Lung (tissue), 12 donors: ENCODE data around the gene SUPT6H. TPM values are rescaled to one million over a fixed set of nuclear protein-coding genes. Genes with fewer than 3 reads are reported as not detected.

Source experiments
- ATAC-seq: fragments of 200-7000 bp; cut with Tn5 transposase; one replicate; pipeline ENCODE4 v1.9.1; 2020; ENCODE audit warnings: moderate number of reproducible peaks; ENCODE audit not compliant: insufficient read depth, low FRiP score
- DNase-seq, 3 donors: peaks; one replicate each; pipeline ENCODE4 v3.0.0-alpha.2; 2013 to 2017
- H3K27ac ChIP-seq, 2 donors: one replicate each; pipeline ENCODE4 v1.5.1; 2013; ENCODE audit warnings: mild to moderate bottlenecking in 2 of 2, moderate library complexity in 2 of 2, control low read depth in 1 of 2, inconsistent platforms in 1 of 2, low read depth in 1 of 2, low read length in 1 of 2
- H3K27me3 ChIP-seq, 3 donors: one replicate each; pipeline ENCODE4 v1.5.1; 2013; ENCODE audit warnings: low read length in 2 of 3; ENCODE audit not compliant: control insufficient read depth in 3 of 3, insufficient read depth in 3 of 3
- H3K36me3 ChIP-seq, 4 donors: one replicate each; pipeline ENCODE4 v1.5.1; 2013; ENCODE audit warnings: low read length in 4 of 4, mild to moderate bottlenecking in 1 of 4, moderate library complexity in 1 of 4; ENCODE audit not compliant: control insufficient read depth in 4 of 4, insufficient read depth in 4 of 4
- H3K4me1 ChIP-seq, 5 donors: one replicate each; pipeline ENCODE4 v1.5.1; 2013; ENCODE audit warnings: low read length in 5 of 5, mild to moderate bottlenecking in 2 of 5, moderate library complexity in 1 of 5; ENCODE audit not compliant: control insufficient read depth in 5 of 5, insufficient read depth in 5 of 5
- H3K4me3 ChIP-seq: one replicate; pipeline ENCODE4 v1.5.1; 2013; ENCODE audit warnings: mild to moderate bottlenecking, control low read depth, moderate library complexity
- H3K9ac ChIP-seq, 2 donors: one replicate each; pipeline ENCODE4 v1.5.1; 2013; ENCODE audit warnings: low read length in 2 of 2, control low read depth in 1 of 2; ENCODE audit not compliant: insufficient read depth in 1 of 2
- H3K9me3 ChIP-seq, 4 donors: one replicate each; pipeline ENCODE4 v1.5.1; 2013; ENCODE audit warnings: low read length in 3 of 4, mild to moderate bottlenecking in 1 of 4, moderate library complexity in 1 of 4; ENCODE audit not compliant: control insufficient read depth in 4 of 4, insufficient read depth in 3 of 4
- WGBS, 2 donors: extraction: QIAGEN DNeasy Blood & Tissue Kit; methylation state at CpG; one replicate each; pipeline ENCODE4 v1.1.7; 2013; 5-methylcytosine and 5-hydroxymethylcytosine counted together
- polyA plus RNA-seq, 2 donors: library from polyadenylated mRNA; stranded (reverse); fragments of 200-250 nt; gene quantifications; one replicate each; pipeline ENCODE4 v1.2.1, GENCODE V29; 2013
- total RNA-seq, 2 donors: library from RNA; depleted of rRNA in 1 of 2; stranded (reverse); fragments of >200 nt in 1 of 2; gene quantifications; one replicate each; pipeline ENCODE4 v1.2.1, GENCODE V29; 2014 to 2021
- TF ChIP-seq, protein P1 (sequence below): IDR thresholded peaks from 2 replicates; pipeline ENCODE4 v1.5.1; 2012; ENCODE audit warnings: mild to moderate bottlenecking; ENCODE audit errors: control extremely low read depth, extremely low read depth
- donor health status: control.
- donor health status: control.
- donor health status: Bipolar disorder and iron deficiency.
- donor health status: healthy.
- donor health status: DM: yes; HTN: yes; CAD: no.

SUPT6H gene
- total and polyA plus RNA-seq, 4 donors = 27.5 to 96.4 (median 48.6) TPM

DNA sequence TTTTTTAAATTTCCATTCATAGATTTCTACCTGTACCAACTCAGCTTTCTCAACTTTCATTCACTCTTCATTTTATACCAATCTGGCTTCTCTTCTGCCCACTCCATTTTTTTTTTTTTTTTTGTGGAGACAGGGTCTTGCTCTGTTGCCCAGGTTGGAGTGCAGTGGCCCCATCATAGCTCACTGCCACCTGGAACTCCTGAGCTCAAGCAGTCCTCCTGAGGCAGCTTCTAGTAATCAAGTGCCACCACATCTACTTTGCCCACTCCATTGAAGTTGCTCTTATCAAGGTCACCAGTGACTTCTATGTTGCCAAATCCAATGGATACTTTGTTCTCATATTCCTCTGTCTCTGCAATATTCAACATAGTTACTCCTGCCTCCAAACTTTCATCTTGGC lies 1.7 kb downstream of the SUPT6H start:
- Histone ChIP-seq H3K4me1 (peaks cover 2 to 25% (median 9%) of the 10 kb centered on the region in 5 donors), H3K4me3 (no peak overlapping the region)
- ATAC-seq = no peak

DNA sequence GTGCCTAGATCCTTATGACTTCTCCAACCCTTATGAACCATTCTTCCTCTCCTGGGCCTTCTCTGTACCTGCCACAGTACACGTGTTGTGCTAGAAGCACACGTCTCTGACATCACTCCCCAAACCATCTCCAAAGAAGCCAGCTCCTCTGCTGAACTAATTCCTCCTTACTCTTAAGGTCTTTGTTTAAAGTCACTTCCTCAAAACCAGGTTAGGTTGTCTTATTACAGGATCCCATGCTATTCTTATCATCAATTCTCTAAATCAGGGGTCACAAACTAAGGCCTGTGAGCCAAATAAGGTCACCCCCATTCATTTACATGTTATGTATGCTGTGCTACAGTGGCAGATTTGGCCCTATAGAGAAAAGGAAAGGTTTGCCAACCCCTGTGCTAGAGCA lies 4.0 kb downstream of the SUPT6H start:
- Histone ChIP-seq H3K9me3 (no peaks in the 10 kb centered on the region), H3K4me3 (no peak overlapping the region), H3K27me3 (no peaks in the 10 kb centered on the region), H3K36me3 (peaks cover 3 to 25% (median 12%) of the 10 kb centered on the region in 4 donors), H3K4me1 (peaks cover 0 to 18% (median 6%) of the 10 kb centered on the region in 5 donors), H3K27ac (no peak overlapping the region), H3K9ac (no peak overlapping the region)
- ATAC-seq (no peak), DNase-seq (no peak)
- TF ChIP-seq, protein P1, sequence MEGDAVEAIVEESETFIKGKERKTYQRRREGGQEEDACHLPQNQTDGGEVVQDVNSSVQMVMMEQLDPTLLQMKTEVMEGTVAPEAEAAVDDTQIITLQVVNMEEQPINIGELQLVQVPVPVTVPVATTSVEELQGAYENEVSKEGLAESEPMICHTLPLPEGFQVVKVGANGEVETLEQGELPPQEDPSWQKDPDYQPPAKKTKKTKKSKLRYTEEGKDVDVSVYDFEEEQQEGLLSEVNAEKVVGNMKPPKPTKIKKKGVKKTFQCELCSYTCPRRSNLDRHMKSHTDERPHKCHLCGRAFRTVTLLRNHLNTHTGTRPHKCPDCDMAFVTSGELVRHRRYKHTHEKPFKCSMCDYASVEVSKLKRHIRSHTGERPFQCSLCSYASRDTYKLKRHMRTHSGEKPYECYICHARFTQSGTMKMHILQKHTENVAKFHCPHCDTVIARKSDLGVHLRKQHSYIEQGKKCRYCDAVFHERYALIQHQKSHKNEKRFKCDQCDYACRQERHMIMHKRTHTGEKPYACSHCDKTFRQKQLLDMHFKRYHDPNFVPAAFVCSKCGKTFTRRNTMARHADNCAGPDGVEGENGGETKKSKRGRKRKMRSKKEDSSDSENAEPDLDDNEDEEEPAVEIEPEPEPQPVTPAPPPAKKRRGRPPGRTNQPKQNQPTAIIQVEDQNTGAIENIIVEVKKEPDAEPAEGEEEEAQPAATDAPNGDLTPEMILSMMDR = no peak
- WGBS, 2 donors = 59 to 75% methylated on average over 2 of the region's 2 CpGs

More for the DNA sequence above, 1.7 kb downstream of the SUPT6H start:
- Histone ChIP-seq H3K9ac (peak overlapping the region in 1 of 2 donors; percentile 95), H3K27ac (no peak overlapping the region), H3K9me3 (no peaks in the 10 kb centered on the region), H3K27me3 (no peaks in the 10 kb centered on the region), H3K36me3 (peaks cover 0 to 21% (median 13%) of the 10 kb centered on the region in 4 donors)
- DNase-seq = no peak
- TF ChIP-seq, protein P1 = no peak

DNA sequence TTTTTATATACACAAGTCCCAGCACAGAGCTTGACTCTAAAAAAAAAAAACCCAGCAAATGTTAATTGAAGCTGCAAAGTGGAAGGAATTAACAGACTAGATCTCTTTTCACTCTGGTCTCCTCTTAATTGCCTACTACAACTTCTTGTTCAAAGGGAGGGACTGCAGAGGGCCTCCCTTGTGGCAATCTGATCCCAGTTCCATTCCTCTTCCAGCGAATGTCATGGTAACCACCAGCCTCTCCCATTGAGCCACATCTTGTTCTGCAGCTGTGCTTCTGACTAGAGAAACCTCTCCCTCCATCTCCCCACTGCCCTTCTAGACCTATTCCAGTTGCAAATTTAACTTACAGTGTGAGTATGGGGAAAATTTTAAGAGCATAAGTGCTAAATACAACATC lies 5.9 kb downstream of the SUPT6H start:
- TF ChIP-seq, protein P1 = no peak
- no peak for DNase-seq
- no peak overlapping the region for H3K9ac ChIP-seq
- WGBS, 2 donors = 86 to 100% methylated on average over 1 of the region's 1 CpG
- no peaks in the 10 kb centered on the region for H3K27me3 ChIP-seq
- H3K36me3 ChIP-seq = peaks cover 11 to 39% (median 19%) of the 10 kb centered on the region in 4 donors
- H3K27ac ChIP-seq = no peak overlapping the region
- no peak for ATAC-seq
- H3K4me3 ChIP-seq = no peak overlapping the region
- H3K9me3 ChIP-seq = no peaks in the 10 kb centered on the region
- peaks cover 0 to 12% (median 6%) of the 10 kb centered on the region in 5 donors for H3K4me1 ChIP-seq

DNA sequence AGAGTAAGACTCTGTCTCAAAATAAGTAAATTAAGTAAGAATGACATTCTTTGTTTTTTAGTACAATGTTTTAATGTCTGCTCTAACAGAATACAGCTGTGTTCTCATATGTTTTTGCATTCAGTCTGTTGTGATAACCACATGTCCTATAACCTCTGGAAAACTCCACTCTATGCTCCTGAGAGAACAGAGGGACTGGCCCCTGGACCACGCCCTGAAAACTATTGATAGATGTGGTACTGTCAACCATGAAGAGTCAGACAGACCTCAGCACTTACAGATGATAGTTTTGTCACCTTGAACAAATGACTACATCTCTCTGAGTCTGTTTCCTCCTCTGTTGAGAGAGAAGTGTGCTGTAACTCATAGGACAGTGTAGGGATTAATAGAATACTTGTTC lies 7.9 kb downstream of the SUPT6H start:
- Histone ChIP-seq H3K27ac (no peak overlapping the region), H3K4me3 (no peak overlapping the region), H3K9ac (no peak overlapping the region), H3K36me3 (peaks cover 29 to 56% (median 37%) of the 10 kb centered on the region in 4 donors), H3K4me1 (peaks cover 0 to 2% (median 0%) of the 10 kb centered on the region in 5 donors), H3K9me3 (no peaks in the 10 kb centered on the region), H3K27me3 (no peaks in the 10 kb centered on the region)
- TF ChIP-seq, protein P1 = no peak
- no peak for ATAC-seq
- 87 to 98% methylated on average over 1 of the region's 1 CpG for WGBS, 2 donors
- DNase-seq = no peak
